GM19043 (cell line): ENCODE measurements around the gene UNC119B.
"Not testable (repeated sequence)": the region's sequence is repeated elsewhere in the genome, so short reads cannot be mapped to it uniquely, and the experiment has no call there.

Experiments used
- ATAC-seq: cut with Tn5 transposase; IDR thresholded peaks from one replicate; pipeline ENCODE4 v1.9.1; 2021; ENCODE audit warnings: low read depth; ENCODE audit not compliant: unreplicated experiment

Gene UNC119B

GRCh38 chr12:120718055-120718454 is 7.8 kb downstream of the UNC119B start:
- ATAC-seq, result no peak

GRCh38 chr12:120719072-120719471 is 8.8 kb downstream of the UNC119B start:
- peak; percentile 43 for ATAC-seq

DNA sequence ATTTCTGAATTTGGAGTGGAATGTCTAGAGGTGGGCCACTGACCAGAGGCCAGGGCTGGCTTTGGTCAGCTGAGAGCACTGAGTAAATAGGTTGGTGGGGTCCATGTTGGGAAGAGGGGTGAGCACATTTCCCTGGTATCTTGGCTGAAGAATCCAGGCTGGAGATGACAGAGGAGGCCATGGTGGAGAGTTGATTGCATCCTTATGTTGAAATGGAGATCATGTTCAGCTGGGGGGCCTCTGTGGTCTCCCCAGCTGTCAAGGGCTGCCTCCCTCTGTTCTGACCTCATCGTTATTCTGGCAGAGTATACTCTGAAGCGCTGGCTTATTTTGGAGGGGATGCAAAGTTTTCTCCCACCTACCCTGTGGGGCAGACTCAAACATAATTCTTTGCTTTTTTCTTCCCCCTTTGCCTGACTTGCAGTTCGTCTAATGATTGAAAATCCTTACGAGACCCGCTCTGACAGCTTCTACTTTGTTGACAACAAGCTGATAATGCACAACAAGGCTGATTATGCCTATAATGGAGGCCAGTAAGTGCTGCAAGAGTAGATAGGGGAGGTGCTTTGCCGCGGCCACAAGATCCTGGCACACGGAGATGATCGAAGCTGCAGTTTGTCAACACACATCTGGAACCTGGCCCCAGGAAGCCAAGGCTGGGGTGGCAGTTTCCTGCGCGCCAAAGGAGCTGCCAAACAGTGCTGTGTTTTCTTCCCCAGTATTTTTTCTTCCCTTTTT is 9.4 kb downstream of the UNC119B start:
- ATAC-seq, result no peak

DNA sequence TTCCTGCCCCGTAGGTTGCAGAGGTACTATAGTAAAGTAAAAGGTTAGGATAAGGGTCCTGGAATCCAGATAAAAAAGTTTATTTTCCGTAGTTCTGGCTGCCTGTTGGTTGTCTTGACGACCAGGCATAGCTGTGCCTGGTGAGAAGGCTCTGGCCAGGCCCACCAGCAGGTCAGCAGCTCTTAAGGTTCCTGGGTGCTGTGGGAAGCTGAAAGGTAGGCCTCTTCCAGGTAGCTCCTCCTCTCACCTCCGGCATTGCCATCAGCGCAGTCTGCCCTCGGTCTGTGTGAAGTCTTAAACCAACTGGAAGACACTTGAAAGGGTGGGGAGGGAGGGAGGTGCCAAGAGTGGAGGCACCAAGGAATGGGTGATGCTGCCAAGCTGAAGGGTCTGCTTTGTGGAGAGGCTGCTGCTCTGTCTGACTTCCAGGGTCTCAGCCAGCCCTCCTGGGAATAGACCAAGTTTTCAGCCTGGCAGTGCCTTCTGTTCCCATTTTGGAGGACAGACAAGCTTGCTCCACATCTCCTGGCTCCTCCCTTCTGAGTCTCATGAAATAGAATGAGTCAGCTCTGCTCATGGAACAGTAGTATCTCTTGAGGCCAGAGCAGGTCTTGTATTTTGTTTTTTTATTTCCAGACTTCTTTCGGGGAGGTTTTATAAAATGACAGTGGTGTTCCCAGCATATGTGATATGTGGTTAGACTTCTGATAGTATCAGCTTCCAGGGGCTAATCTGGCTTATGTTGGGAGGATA is 10.2 kb downstream of the UNC119B start:
- ATAC-seq, result no peak

DNA sequence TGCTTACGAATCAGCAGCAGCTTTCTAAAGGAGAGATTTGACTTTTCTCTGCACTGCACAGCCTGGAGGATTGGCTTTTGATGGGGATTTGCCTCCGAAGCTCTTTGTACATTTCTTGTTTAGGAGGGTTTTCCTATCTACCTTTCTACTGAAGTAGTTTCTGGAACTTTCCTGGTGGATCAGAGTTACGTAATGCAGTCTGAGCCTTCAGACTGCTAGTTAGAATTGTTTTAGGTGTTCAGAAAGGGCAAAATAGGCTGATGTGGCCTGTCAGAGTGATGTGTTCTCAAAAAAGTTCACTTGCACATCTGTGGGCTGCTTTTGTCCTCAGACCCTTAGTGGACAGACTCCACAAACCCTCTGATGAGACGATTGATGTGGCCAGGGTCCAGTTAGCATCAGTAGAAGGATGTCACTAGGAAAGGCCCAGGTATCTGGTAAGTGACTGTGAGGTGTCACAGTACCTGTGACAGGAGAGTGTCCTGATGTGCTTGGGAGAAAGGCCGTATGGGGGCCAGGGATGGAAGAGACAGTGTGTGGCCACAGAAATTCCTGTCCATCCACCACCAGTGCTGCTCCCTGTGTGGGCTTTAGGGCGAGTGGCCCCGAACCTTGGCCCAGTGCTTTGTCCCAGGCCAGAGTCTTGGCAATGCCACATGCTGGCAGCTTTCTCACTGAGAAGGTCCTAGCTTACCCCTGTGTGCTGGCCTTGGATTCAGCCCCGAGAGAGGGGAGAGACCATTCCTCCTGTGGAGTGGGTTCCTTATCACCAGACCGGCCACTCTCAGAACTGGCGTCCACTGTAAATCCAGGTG is 10.9 kb downstream of the UNC119B start:
- ATAC-seq, result no peak

DNA sequence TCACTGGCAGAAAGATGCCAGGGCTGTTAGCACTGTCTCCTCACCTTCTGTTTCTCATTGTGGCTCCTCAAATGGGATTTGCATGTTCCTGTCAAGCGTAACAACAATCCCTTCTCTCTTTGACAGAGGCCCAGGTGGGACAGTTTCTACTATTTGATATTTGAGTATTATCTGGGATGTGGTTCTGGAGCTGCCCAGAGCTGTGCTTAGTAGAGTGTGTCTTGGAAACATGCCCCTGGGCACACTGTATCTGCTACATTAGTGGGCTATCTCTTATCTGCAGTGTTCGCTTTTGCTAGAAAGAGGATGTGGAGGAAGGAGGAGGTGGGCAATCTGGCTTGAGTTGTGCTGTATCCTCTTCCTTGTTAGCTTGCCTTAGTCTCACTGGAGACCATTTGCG is 11.6 kb downstream of the UNC119B start:
- no peak for ATAC-seq

DNA sequence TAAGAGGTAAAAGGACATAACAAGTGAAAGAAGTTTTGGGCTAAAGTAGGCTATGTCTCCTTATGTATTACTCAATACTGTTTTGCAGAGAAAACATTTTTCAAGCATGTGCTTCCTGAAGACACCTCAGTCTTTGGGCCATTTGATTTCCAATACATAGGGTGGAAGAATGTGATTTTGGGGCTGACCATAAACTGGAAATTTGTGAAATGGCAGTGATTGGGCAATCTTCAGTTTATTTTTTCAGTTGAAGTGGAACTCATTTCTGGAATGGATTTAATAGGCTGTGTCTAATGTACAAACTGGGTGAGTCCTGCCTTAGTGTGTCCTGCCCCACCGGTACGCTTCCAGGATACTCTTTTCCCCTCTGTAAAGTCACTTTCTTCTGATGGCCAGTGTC is 12.5 kb downstream of the UNC119B start:
- no peak for ATAC-seq

DNA sequence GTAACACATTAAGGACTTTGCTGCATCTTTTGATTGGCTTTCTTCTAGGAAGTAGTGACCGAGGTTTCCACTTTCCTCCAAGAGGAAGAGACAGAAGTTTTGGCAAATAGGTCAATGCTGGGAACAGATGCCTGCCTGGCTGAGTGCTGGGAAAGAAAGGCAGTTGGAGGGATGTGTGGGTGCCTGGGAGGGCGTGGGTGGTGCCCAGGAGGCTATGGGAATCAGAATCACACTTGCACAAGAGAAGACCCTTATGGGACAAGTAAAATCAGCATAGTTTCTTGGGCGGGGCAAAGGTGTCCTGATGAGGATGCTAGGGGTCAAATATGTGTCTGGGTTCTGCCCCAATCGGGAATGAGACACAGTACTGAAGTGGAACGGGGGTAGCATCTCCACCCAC is 14.5 kb downstream of the UNC119B start:
- ATAC-seq, result no peak

DNA sequence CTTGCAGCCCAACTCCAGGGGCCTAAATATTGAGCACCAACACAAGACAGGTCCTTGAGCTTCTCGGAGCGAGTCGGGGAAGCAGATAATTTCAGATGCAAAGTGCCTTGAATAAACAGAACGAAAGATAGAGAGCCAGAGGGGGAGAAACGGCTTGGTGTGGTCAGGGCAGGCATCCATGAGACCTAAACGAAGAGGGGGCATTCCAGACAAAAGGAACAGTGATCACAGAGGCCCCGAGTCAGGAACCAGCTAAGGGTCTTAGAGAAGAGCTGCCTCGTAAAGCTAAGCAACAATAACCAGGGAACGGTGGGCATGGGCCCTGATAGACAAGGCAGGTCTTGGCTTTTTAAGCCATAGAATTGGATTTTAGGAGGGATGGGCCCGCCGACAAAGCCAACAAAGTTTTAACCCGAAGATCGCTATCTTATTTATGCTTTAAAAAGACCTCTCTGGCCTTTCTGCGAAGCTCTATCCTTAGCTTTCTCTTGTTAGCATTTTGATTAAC is 14.9 kb downstream of the UNC119B start:
- no peak for ATAC-seq

- peak; percentile 98 for ATAC-seq
These were observed 15.6 kb downstream of the UNC119B start, which contains the start of gene ACADS for GRCh38 chr12:120725659-120726509. TSS of gene ACADS (plus strand) at chr12:120725826. CDS start at chr12:120725886, 60 bp downstream.

GRCh38 chr12:120726510-120726793 is 16.2 kb downstream of the UNC119B start:
- ATAC-seq, result no peak

DNA sequence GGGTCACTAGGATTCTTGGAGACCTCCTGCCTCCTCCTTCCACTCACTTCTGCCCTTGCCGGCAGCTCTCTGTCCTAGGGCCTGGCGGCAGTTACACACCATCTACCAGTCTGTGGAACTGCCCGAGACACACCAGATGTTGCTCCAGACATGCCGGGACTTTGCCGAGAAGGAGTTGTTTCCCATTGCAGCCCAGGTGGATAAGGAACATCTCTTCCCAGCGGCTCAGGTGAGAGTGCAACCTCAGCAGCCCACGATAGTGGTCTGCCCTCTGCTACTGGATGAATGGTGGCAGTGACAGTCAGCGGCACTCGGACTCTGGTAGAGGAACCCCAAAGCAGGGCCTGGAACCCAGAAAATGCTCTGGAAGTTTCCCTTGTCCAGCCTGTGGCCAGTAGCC is 16.7 kb downstream of the UNC119B start:
- ATAC-seq, result no peak

DNA sequence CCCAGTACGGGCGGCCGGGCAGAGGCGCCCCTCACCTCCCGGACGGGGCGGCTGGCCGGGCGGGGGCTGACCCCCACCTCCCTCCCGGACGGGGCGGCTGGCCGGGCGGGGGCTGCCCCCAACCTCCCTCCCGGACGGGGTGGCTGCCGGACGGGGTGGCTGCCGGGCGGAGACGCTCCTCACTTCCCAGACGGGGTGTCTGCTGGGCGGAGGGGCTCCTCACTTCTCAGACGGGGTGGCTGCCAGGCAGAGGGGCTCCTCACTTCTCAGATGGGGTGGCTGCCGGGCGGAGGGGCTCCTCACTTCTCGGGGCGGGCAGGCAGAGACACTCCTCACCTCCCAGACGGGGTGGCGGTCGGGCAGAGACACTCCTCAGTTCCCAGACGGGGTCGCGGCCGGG is 21.9 kb downstream of the UNC119B start:
- not testable (repeated sequence) for ATAC-seq

DNA sequence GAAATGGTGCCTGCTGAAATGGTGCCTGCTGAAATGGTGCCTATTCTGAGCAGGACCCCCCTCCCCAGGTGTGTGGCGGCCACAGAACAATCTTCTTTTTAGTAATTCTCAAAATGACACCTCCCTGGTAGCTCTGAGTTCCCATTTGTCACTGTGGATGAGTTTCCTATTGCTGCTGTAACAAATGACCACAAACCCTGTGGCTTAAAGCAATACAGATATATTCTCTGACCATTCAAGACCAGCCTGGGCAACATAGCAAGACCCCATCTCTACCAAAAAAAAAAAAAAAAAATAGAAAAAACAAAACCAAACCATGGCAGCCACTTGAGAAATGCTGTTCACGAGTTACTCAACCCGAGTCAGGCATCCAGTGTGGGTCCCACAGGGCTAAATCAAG is 23.3 kb downstream of the UNC119B start:
- ATAC-seq, result no peak

GRCh38 chr12:120734210-120734609 is 24.0 kb downstream of the UNC119B start:
- ATAC-seq, result no peak

- no peak for ATAC-seq
These were observed 24.9 kb downstream of the UNC119B start for GRCh38 chr12:120735181-120735580.

DNA sequence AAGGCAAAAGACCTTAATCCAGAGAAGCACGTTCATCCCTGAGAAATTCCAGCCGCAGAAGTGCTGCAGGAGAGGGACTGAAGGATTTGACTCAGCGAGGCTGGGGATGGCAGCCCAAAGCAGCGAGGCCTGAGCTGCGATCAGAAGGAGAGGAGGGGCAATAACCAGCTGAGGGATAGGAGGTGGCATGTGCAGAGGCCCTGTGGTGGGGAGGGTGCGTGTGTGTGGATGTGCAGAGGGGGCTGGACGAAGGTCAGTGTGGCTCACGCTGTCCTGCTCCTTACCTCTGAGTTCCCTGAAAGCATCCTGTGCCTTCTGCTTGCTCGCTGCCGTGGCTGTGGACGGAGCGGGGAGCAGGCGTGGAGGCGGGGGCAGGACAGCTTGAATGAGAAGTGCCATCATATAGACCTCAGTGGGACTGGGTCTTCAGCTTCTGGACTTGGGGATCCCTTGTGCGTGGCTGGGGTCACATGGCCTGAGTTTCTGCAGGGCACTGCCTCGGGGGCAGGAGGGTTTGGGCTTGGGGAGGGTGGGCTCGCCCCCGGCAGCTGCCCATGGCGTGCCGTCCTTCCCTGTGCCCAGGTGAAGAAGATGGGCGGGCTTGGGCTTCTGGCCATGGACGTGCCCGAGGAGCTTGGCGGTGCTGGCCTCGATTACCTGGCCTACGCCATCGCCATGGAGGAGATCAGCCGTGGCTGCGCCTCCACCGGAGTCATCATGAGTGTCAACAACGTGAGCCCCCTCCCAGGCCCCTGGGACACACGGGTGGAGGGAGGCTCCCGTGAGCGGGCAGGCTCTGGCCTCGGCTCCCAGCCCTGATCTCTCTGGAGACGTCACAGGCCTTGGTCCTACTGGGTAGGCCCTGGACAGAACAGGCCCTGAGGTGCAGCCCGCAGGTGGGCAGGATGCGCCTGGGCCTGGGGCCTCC is 26.4 kb downstream of the UNC119B start:
- ATAC-seq, result no peak

DNA sequence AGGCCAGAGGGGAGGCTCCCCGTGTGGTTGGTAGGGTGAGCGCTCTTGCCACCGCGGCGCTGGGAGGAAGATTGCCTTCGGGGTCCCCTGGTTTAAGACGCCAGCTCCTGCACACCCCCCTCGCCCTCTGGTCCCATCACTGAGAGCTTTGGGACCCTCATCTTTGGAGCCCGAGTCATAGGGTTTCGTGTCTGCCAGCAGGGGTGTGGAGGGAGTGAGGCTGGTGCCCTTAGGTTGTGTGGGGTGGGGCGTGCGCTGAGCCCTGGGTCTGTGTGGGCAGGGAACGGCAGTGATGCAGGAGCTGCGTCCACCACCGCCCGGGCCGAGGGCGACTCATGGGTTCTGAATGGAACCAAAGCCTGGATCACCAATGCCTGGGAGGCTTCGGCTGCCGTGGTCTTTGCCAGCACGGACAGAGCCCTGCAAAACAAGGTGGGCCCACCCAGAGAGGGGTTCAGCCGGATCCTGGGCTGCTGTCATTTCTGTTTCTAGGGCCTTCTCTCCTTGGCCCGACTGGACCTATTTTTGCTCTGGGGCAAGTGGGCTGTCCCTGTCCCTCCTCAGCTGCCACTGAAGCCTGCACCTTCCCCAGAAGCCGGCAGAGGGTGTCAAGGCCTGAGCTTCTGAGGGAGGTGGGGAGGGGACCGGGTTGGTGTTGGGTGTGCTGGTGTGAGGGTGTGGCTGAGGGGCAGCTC is 27.4 kb downstream of the UNC119B start:
- ATAC-seq, result no peak
